Measurements from ENCODE around the gene C10orf95.
"Not testable (repeated sequence)": the region's sequence is repeated elsewhere in the genome, so short reads cannot be mapped to it uniquely, and the experiment has no call there.

The C10orf95 gene

GRCh38 chr10:102451105-102451969 is at the start of gene C10orf95:
Gene C10orf95, minus strand, starts transcription at chr10:102451543. Its CDS starts 450 bp downstream, at chr10:102451093.
- no peak for DNase-seq (ENCODE audit: extremely low spot score, insufficient read length, low read depth)

GRCh38 chr10:102500686-102501085 is 49.3 kb upstream of the C10orf95 start:
- not testable (repeated sequence) for FAIRE-seq; DNase-seq (ENCODE audit: extremely low spot score, insufficient read length, low read depth)

More at GRCh38 chr10:102451105-102451969, at the start of gene C10orf95:
- FAIRE-seq: no peak

GRCh38 chr10:102499356-102499755 is 48.0 kb upstream of the C10orf95 start:
- FAIRE-seq (no peak), DNase-seq (ENCODE audit: extremely low spot score, insufficient read length, low read depth) (no peak)

GRCh38 chr10:102497545-102497944 is 46.2 kb upstream of the C10orf95 start:
- DNase-seq (ENCODE audit: extremely low spot score, insufficient read length, low read depth) (no peak), FAIRE-seq (no peak)

GRCh38 chr10:102493771-102494170 is 42.4 kb upstream of the C10orf95 start:
- FAIRE-seq (no peak), DNase-seq (ENCODE audit: extremely low spot score, insufficient read length, low read depth) (no peak)

- FAIRE-seq (no peak), DNase-seq (ENCODE audit: extremely low spot score, insufficient read length, low read depth) (no peak)
These were observed 41.6 kb upstream of the C10orf95 start for GRCh38 chr10:102492983-102493382.

GRCh38 chr10:102492344-102492939 is 41.1 kb upstream of the C10orf95 start:
- FAIRE-seq: no peak

GRCh38 chr10:102491136-102491535 is 39.8 kb upstream of the C10orf95 start:
- FAIRE-seq (no peak), DNase-seq (ENCODE audit: extremely low spot score, insufficient read length, low read depth) (no peak)

More at GRCh38 chr10:102492344-102492939, 41.1 kb upstream of the C10orf95 start:
- DNase-seq (ENCODE audit: extremely low spot score, insufficient read length, low read depth): no peak

GRCh38 chr10:102485093-102485784 is 33.9 kb upstream of the C10orf95 start:
- DNase-seq (ENCODE audit: extremely low spot score, insufficient read length, low read depth): no peak
- no peak for FAIRE-seq

GRCh38 chr10:102484021-102484420 is 32.7 kb upstream of the C10orf95 start:
- FAIRE-seq (no peak), DNase-seq (ENCODE audit: extremely low spot score, insufficient read length, low read depth) (no peak)

GRCh38 chr10:102480396-102480795 is 29.1 kb upstream of the C10orf95 start:
- no peak for DNase-seq (ENCODE audit: extremely low spot score, insufficient read length, low read depth)
- FAIRE-seq: no peak

- FAIRE-seq (no peak), DNase-seq (ENCODE audit: extremely low spot score, insufficient read length, low read depth) (no peak)
These were observed 28.3 kb upstream of the C10orf95 start for GRCh38 chr10:102479651-102480050.

GRCh38 chr10:102476466-102477141 is 25.3 kb upstream of the C10orf95 start:
- FAIRE-seq: no peak
- DNase-seq (ENCODE audit: extremely low spot score, insufficient read length, low read depth): no peak

GRCh38 chr10:102475451-102476040 is 24.2 kb upstream of the C10orf95 start:
- FAIRE-seq (no peak), DNase-seq (ENCODE audit: extremely low spot score, insufficient read length, low read depth) (no peak)

GRCh38 chr10:102473445-102474331 is 22.3 kb upstream of the C10orf95 start:
- DNase-seq (ENCODE audit: extremely low spot score, insufficient read length, low read depth) (no peak), FAIRE-seq (no peak)

GRCh38 chr10:102470579-102471546 is 19.5 kb upstream of the C10orf95 start:
- no peak for DNase-seq (ENCODE audit: extremely low spot score, insufficient read length, low read depth)
- no peak for FAIRE-seq

- no peak for DNase-seq (ENCODE audit: extremely low spot score, insufficient read length, low read depth)
- no peak for FAIRE-seq
These were observed 17.3 kb upstream of the C10orf95 start for GRCh38 chr10:102468683-102469082.

GRCh38 chr10:102467971-102468438 is 16.7 kb upstream of the C10orf95 start:
- DNase-seq (ENCODE audit: extremely low spot score, insufficient read length, low read depth): no peak

More at GRCh38 chr10:102467971-102468438, 16.7 kb upstream of the C10orf95 start:
- FAIRE-seq: no peak
